Epithelial cell of alveolus of lung (primary cell): Measurements from ENCODE around the gene OR2T34. TPM values are rescaled to one million over a fixed set of nuclear protein-coding genes. Genes with fewer than 3 reads are reported as not detected.

Experiments used
- total RNA-seq: library from RNA; depleted of rRNA; stranded (reverse); fragments of >200 nt; gene quantifications from 2 replicates; pipeline ENCODE4 v1.2.1, GENCODE V29; 2015

Gene OR2T34
- not detected in 2 replicates for total RNA-seq

GRCh38 chr1:248574657-248575056 is at the start of gene OR2T34:
Gene OR2T34, minus strand, starts transcription at chr1:248574757. Its CDS starts 0 bp downstream, at chr1:248574757.

GRCh38 chr1:248597589-248597988 is 23.0 kb upstream of the OR2T34 start, which contains the start of gene OR2T10:
Gene OR2T10, minus strand, starts transcription at chr1:248597700. Its CDS starts 3,932 bp downstream, at chr1:248593768.

GRCh38 chr1:248562672-248563071 is 11.9 kb downstream of the OR2T34 start, which contains the start of gene OR2T29:
Gene OR2T29, minus strand, starts transcription at chr1:248562772. Its CDS starts 3,281 bp downstream, at chr1:248559491.

Other genes starting within 250 kb of the OR2T34 start
- not detected in 2 replicates for gene OR14C36, start 226.0 kb downstream of the OR2T34 start, total RNA-seq
- gene OR2T4, start 213.1 kb downstream of the OR2T34 start, total RNA-seq: not detected in 2 replicates
- gene OR2T6, start 199.0 kb downstream of the OR2T34 start, total RNA-seq: not detected in 2 replicates
- gene OR2T1, start 171.7 kb downstream of the OR2T34 start, total RNA-seq: not detected in 2 replicates
- not detected in 2 replicates for gene OR2T2, start 129.1 kb downstream of the OR2T34 start, total RNA-seq
- gene OR2T3, start 101.4 kb downstream of the OR2T34 start, total RNA-seq: not detected in 2 replicates
- gene OR2T5, start 86.2 kb downstream of the OR2T34 start, total RNA-seq: not detected in 2 replicates
- not detected in 2 replicates for gene OR2G6, start 66.7 kb downstream of the OR2T34 start, total RNA-seq
- not detected in 2 replicates for gene OR2T29, start 12.0 kb downstream of the OR2T34 start, total RNA-seq
- gene OR2T10, start 22.9 kb upstream of the OR2T34 start, total RNA-seq: not detected in 2 replicates
- gene OR2T11, start 60.3 kb upstream of the OR2T34 start, total RNA-seq: not detected in 2 replicates
- not detected in 2 replicates for gene OR2T35, start 70.5 kb upstream of the OR2T34 start, total RNA-seq
- not detected in 2 replicates for gene OR2T27, start 80.8 kb upstream of the OR2T34 start, total RNA-seq
- gene OR14I1, start 128.0 kb upstream of the OR2T34 start, total RNA-seq: not detected in 2 replicates
- not detected in 2 replicates for gene LYPD8, start 181.0 kb upstream of the OR2T34 start, total RNA-seq